Parietal lobe (tissue), 1 donor: ENCODE measurements around the gene AVPR2. TPM values are rescaled to one million over a fixed set of nuclear protein-coding genes. Genes with fewer than 3 reads are reported as not detected.

Source experiments
- total RNA-seq: library from RNA; depleted of rRNA; stranded (reverse); fragments of >200 nt; gene quantifications from one replicate; pipeline ENCODE4 v1.2.3, GENCODE V29; 2014

AVPR2 gene
- not detected for total RNA-seq

GRCh38 chrX:153903991-153904957, at the start of gene AVPR2:
TSS of gene AVPR2 (plus strand) at chrX:153904673. CDS start at chrX:153905146, 473 bp downstream.

GRCh38 chrX:153885968-153886903, 18.2 kb upstream of the AVPR2 start, which contains the start of gene L1CAM:
TSS of gene L1CAM (minus strand) at chrX:153886173. CDS start at chrX:153875836, 10,337 bp downstream.

GRCh38 chrX:153925739-153926551, 21.5 kb downstream of the AVPR2 start, which contains the start of gene ARHGAP4:
TSS of gene ARHGAP4 (minus strand) at chrX:153926264. CDS start at chrX:153926202, 62 bp downstream.

DNA sequence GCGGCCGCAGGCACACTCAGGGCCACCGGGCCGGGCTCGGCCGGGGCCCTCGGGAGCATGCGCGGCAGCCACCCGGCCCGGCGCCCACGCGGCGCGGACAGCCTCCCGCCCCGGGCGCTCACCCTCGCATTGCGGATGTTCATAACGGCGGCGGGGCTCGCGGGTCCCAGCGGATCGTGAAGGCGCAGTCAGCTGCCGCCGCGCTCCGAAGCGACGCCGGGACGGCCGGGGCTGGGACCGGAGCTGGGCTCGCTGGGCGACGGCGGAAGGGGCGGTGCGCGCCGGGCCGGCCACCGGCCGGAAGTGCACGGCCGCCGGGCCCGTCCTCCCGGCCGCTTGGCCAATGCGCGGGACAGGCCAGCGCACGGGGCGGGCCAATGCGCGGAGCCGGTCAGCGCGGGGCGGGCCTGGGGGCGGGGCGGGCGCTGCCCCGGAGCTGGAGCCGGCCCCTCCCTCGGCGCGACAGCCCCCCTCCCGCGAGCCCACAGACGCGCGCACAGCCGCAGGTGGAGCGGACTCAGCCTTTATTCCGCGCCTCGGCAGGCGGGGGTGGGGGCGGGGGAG, 30.4 kb downstream of the AVPR2 start, which contains the start of gene NAA10:
TSS of gene NAA10 (minus strand) at position 276 of the 564 bp plus-strand sequence. CDS start at position 143, 133 bp downstream.

DNA sequence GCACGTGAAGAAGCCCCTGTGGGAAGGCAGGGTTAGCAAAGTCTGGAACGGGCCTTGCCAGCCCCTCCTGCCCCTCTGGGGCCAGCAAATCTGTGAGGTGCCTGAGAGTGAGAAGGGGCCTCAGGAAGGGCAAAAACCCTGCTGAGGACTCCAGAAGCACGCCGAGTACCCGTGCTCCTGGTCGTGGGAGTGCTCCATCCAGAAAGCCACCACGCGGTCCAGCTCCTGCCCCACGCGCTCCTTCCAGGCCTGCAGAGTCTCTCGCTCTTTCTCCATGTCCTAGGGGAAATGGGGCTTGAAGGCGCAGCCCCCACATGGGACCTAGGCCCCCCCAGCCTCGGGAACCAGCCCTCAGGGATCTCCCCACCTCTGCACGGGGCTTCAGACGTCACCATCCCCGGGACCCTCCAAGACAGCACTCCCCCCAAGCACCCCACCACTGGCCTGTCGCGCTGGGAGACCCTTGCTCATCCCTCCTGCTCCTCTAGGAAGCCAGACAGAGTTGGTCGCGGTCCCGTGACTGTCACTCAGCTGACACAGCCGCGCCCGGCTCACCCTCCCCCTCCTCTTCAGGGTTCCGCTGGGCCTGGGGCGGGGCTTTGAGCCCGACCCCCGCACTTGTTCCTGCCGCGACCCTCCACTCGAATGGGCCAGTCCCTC, 39.8 kb downstream of the AVPR2 start, which contains the start of gene RENBP:
TSS of gene RENBP (minus strand) at position 504 of the 660 bp plus-strand sequence. CDS start at position 471, 33 bp downstream.

Other genes with a start within 250 kb of the AVPR2 start
- gene PNCK, start 230.9 kb upstream of the AVPR2 start, total RNA-seq, result 33.8 TPM
- gene SLC6A8, start 216.7 kb upstream of the AVPR2 start, total RNA-seq, result 19.4 TPM
- gene BCAP31, start 180.3 kb upstream of the AVPR2 start, total RNA-seq, result 43.8 TPM
- gene ABCD1, start 179.8 kb upstream of the AVPR2 start, total RNA-seq, result 8.8 TPM
- gene PLXNB3, start 140.4 kb upstream of the AVPR2 start, total RNA-seq, result 2.8 TPM
- gene SRPK3, start 123.6 kb upstream of the AVPR2 start, total RNA-seq, result not detected
- gene IDH3G, start 110.3 kb upstream of the AVPR2 start, total RNA-seq, result 58.5 TPM
- gene SSR4, start 110.0 kb upstream of the AVPR2 start, total RNA-seq, result 71.7 TPM
- gene PDZD4, start 74.1 kb upstream of the AVPR2 start, total RNA-seq, result 151 TPM
- gene L1CAM, start 18.5 kb upstream of the AVPR2 start, total RNA-seq, result 195 TPM
- 6.9 TPM for gene ARHGAP4, start 21.6 kb downstream of the AVPR2 start, total RNA-seq
- 37.2 TPM for gene NAA10, start 30.4 kb downstream of the AVPR2 start, total RNA-seq
- 4.1 TPM for gene RENBP, start 40.0 kb downstream of the AVPR2 start, total RNA-seq
- gene HCFC1, start 67.1 kb downstream of the AVPR2 start, total RNA-seq, result 26.0 TPM
- 1.9 TPM for gene TMEM187, start 68.1 kb downstream of the AVPR2 start, total RNA-seq
- gene IRAK1, start 115.2 kb downstream of the AVPR2 start, total RNA-seq, result 12.2 TPM
- 65.7 TPM for gene MECP2, start 193.0 kb downstream of the AVPR2 start, total RNA-seq
- not detected for gene OPN1LW, start 239.6 kb downstream of the AVPR2 start, total RNA-seq